ENCODE measurements around the gene ATXN10. TPM values are rescaled to one million over a fixed set of nuclear protein-coding genes. Genes with fewer than 3 reads are reported as not detected.

ATXN10 gene
- polyA plus RNA-seq, 3 donors: 60.1 to 106 (median 92.4) TPM

- Mint-ChIP-seq H3K4me3 (no peak overlapping the region), H3K9me3 (peaks cover 0 to 8% (median 3%) of the 10 kb centered on the region in 7 donors), H3K27me3 (ENCODE audit: low read depth in 3 of 3) (peaks cover 17 to 30% (median 23%) of the 10 kb centered on the region in 3 donors), H3K27ac (no peak overlapping the region), H3K36me3 (peaks cover 18 to 23% of the 10 kb centered on the region in 2 donors), H3K4me1 (no peaks in the 10 kb centered on the region)
- intact Hi-C loops (cut with micrococcal nuclease): loop anchor here (5.0 to 10.0 kb wide), 2 partner anchors 255 to 257 kb away; no protein-coding TSS in a partner anchor
- peaks cover 8 to 24% of the 10 kb centered on the region in 2 donors for H3K27me3 ChIP-seq (ENCODE audit: control insufficient read depth in 2 of 2, insufficient read depth in 2 of 2, low read length in 2 of 2)
- no peak for DNase-seq
- no peaks in the 10 kb centered on the region for H3K9me3 ChIP-seq (replicated peaks in 1 of 2; ENCODE audit: control insufficient read depth in 1 of 2, insufficient read depth in 1 of 2, low read length in 2 of 2)
- H3K36me3 ChIP-seq (replicated peaks in 1 of 2; ENCODE audit: control insufficient read depth in 1 of 2, insufficient read depth in 2 of 2, low read length in 2 of 2): peaks cover 0 to 7% of the 10 kb centered on the region in 2 donors
- H2AFZ ChIP-seq (ENCODE audit: insufficient read depth, low read depth, low read length, poor library complexity, severe bottlenecking): no peak overlapping the region
- no peaks in the 10 kb centered on the region for H4K20me1 ChIP-seq (ENCODE audit: insufficient read depth, low read length)
- 95% methylated on average over 14 of the region's 18 CpGs for WGBS (ENCODE audit: insufficient coverage)
- no peak overlapping the region for H3K4me2 ChIP-seq (replicated peaks; ENCODE audit: extremely low read depth, low read length, poor library complexity, severe bottlenecking)
- no peaks in the 10 kb centered on the region for H3K4me1 ChIP-seq (ENCODE audit: control insufficient read depth in 1 of 2, insufficient read depth in 2 of 2, low read length in 2 of 2)
- H3K79me2 ChIP-seq (ENCODE audit: insufficient read depth, low read length): no peaks in the 10 kb centered on the region
- no peak overlapping the region for H3K4me3 ChIP-seq (replicated peaks in 1 of 3; ENCODE audit: low read depth in 2 of 3, low read length in 3 of 3)
- no peak overlapping the region for H3K9ac ChIP-seq (ENCODE audit: insufficient read depth, low read length, poor library complexity, severe bottlenecking)
- no peak for TF ChIP-seq CTCF (IDR thresholded peaks at IDR 0.05)
- no peak overlapping the region for H3K27ac ChIP-seq (ENCODE audit: low read depth in 1 of 2, low read length in 2 of 2)
These were observed 188.6 kb downstream of the ATXN10 start for GRCh38 chr22:45860201-45860600.

GRCh38 chr22:45861259-45861658, 189.6 kb downstream of the ATXN10 start:
- 84% methylated on average over 8 of the region's 8 CpGs for WGBS (ENCODE audit: insufficient coverage)
- no peaks in the 10 kb centered on the region for H3K4me1 Mint-ChIP-seq
- Histone ChIP-seq H3K27ac (ENCODE audit: low read depth in 1 of 2, low read length in 2 of 2) (no peak overlapping the region), H3K4me3 (replicated peaks in 1 of 3; ENCODE audit: low read depth in 2 of 3, low read length in 3 of 3) (no peak overlapping the region), H2AFZ (ENCODE audit: insufficient read depth, low read depth, low read length, poor library complexity, severe bottlenecking) (no peak overlapping the region), H3K4me2 (replicated peaks; ENCODE audit: extremely low read depth, low read length, poor library complexity, severe bottlenecking) (no peak overlapping the region), H3K9me3 (replicated peaks in 1 of 2; ENCODE audit: control insufficient read depth in 1 of 2, insufficient read depth in 1 of 2, low read length in 2 of 2) (no peaks in the 10 kb centered on the region), H3K79me2 (ENCODE audit: insufficient read depth, low read length) (no peaks in the 10 kb centered on the region), H3K36me3 (replicated peaks in 1 of 2; ENCODE audit: control insufficient read depth in 1 of 2, insufficient read depth in 2 of 2, low read length in 2 of 2) (peaks cover 0 to 3% of the 10 kb centered on the region in 2 donors), H4K20me1 (ENCODE audit: insufficient read depth, low read length) (no peaks in the 10 kb centered on the region), H3K27me3 (ENCODE audit: control insufficient read depth in 2 of 2, insufficient read depth in 2 of 2, low read length in 2 of 2) (peaks cover 11 to 34% of the 10 kb centered on the region in 2 donors), H3K4me1 (ENCODE audit: control insufficient read depth in 1 of 2, insufficient read depth in 2 of 2, low read length in 2 of 2) (no peaks in the 10 kb centered on the region), H3K9ac (ENCODE audit: insufficient read depth, low read length, poor library complexity, severe bottlenecking) (no peak overlapping the region)
- peaks cover 25 to 41% (median 32%) of the 10 kb centered on the region in 3 donors for H3K27me3 Mint-ChIP-seq (ENCODE audit: low read depth in 3 of 3)
- no peak overlapping the region for H3K4me3 Mint-ChIP-seq
- H3K36me3 Mint-ChIP-seq: peaks cover 12 to 16% of the 10 kb centered on the region in 2 donors
- no peak for DNase-seq
- H3K27ac Mint-ChIP-seq: no peak overlapping the region
- intact Hi-C loops (cut with micrococcal nuclease): loop anchor here (5.0 to 10.0 kb wide), 2 partner anchors 254 to 256 kb away; no protein-coding TSS in a partner anchor
- TF ChIP-seq CTCF (IDR thresholded peaks at IDR 0.05): no peak
- peaks cover 0 to 8% (median 3%) of the 10 kb centered on the region in 7 donors for H3K9me3 Mint-ChIP-seq

Data from CD14-positive monocyte (primary cell).